H1 (cell line): ENCODE results near the gene IQCN. TPM values are rescaled to one million over a fixed set of nuclear protein-coding genes. Genes with fewer than 3 reads are reported as not detected.

Experiments
- CBX5 ChIP-seq: fragments of 300-800, 300-1000 bp; sonication (generic); IDR thresholded peaks from 2 replicates; pipeline ENCODE4 v1.7.1; 2016; ENCODE audit warnings: antibody characterized with exemption, low read length, low read depth
- CBX8 ChIP-seq: fragments of 300-800, 300-1000 bp; sonication (generic); IDR thresholded peaks from 2 replicates; pipeline ENCODE4 v1.7.1; 2016; ENCODE audit warnings: low read depth, low read length, borderline replicate concordance
- EGR1 ChIP-seq: IDR thresholded peaks from 2 replicates; pipeline ENCODE4 v1.6.1; 2011; ENCODE audit warnings: low read depth, low read length, borderline replicate concordance
- JUND ChIP-seq: IDR thresholded peaks from 2 replicates; pipeline ENCODE4 v1.6.1; 2011; ENCODE audit warnings: mild to moderate bottlenecking, improper control_type of control experiment, low read length
- NANOG ChIP-seq: IDR thresholded peaks from 2 replicates; pipeline ENCODE4 v1.6.1; 2011; ENCODE audit warnings: low read length, low read depth, mild to moderate bottlenecking, inconsistent platforms; ENCODE audit not compliant: insufficient read depth, poor library complexity, severe bottlenecking
- NRF1 ChIP-seq: IDR thresholded peaks from 2 replicates; pipeline ENCODE4 v1.6.1; 2011; ENCODE audit warnings: mild to moderate bottlenecking, low read depth, low read length, improper control_type of control experiment
- POLR2AphosphoS5 ChIP-seq: IDR thresholded peaks from 2 replicates; pipeline ENCODE4 v1.6.1; 2011; ENCODE audit warnings: low read depth, low read length
- RNF2 ChIP-seq: fragments of 200-900, 300-1000 bp; sonication (generic); IDR thresholded peaks from 2 replicates; pipeline ENCODE4 v1.7.1; 2016; ENCODE audit warnings: borderline replicate concordance, low read depth, mild to moderate bottlenecking, antibody characterized with exemption, low read length; ENCODE audit not compliant: poor library complexity, severe bottlenecking; ENCODE audit errors: missing control alignments
- TAF7 ChIP-seq: optimal IDR thresholded peaks from 2 replicates; pipeline ENCODE3; 2011; ENCODE audit warnings: low read depth, mild to moderate bottlenecking, inconsistent platforms, low read length, moderate library complexity, borderline replicate concordance
- polyA plus RNA-seq, 7 experiments: library from polyadenylated mRNA; depleted of rRNA in 3 of 7; stranded (reverse) in 5 of 7; unstranded in 2 of 7; fragments of >200 nt in 5 of 7; fragments of 200-250 nt in 2 of 7; gene quantifications; 1 replicate in 5 of 7; 2 replicates in 1 of 7; 4 replicates in 1 of 7; pipeline versions ENCODE4 v1.2.1 to v1.2.3, GENCODE V29; 2011 to 2013; ENCODE audit warnings: missing spikeins in 2 of 7, mixed read lengths in 2 of 7
- total RNA-seq: library from RNA; stranded (reverse); fragmentation: NEBNext Ultra II Directional; extraction: Animal tissue kit (Norgen Biotek cat#: 25700); gene quantifications from 2 replicates; pipeline ENCODE4 v1.2.1, GENCODE V29; 2021
- TF ChIP-seq, protein P1 (sequence below): fragments of 300-600 bp; sonication (generic); IDR thresholded peaks from 2 replicates; pipeline ENCODE4 v1.7.1; 2012; ENCODE audit warnings: low read length, moderate library complexity, mild to moderate bottlenecking, inconsistent platforms; ENCODE audit not compliant: insufficient replicate concordance

IQCN gene
- total and polyA plus RNA-seq, 2 of the 8 experiments (the other 6 are each of a cell fraction or from before 2014, with no cell fraction given) = 0.36 to 1.0 TPM

DNA sequence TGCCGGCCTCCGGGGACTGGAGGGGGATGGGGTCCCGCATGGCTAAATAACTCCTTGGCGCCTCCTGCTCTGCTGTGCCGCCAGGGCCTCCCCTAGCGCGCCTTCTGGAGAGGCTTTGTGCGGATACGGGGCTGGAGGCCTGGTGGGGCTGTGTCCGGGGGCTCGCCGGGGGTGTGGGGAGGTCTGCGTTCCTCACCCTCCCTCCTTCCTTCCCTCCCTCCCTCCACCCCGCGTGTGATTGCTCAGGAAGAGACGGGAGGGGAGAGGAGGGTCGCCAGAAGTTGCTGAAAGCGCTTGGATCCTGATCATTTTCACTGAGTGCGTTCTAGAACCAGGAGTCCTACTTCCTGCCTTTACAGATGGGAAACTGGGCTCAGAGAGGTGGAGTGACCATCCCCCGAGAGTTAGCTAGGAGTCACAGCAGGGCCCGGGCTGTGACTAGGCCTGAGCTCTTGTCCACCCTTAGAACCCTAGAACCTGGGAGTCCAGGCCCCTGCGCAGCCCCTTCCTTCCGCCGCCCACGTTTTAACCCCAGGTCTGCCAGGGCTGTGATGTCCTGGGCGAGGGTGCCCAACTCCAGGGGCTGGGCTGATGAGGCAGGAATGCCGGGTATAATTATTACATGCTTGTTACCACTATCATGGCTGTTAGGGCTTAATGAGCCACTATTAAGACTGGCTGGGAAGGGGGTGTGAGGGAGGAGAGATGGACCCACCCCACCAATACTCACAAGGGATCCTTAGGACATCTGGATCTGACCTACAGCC lies 8.0 kb upstream of the IQCN start (continued):
- no peak for TF ChIP-seq CBX5
- no peak for TF ChIP-seq NRF1
- TF ChIP-seq EGR1 = peak; percentile 24; the same call in 1 of the 2 replicates
- peak; percentile 67; the same call in 1 of the 2 replicates for TF ChIP-seq POLR2AphosphoS5
- TF ChIP-seq TAF7 = no peak
- no peak for TF ChIP-seq CBX8
- TF ChIP-seq, protein P1, sequence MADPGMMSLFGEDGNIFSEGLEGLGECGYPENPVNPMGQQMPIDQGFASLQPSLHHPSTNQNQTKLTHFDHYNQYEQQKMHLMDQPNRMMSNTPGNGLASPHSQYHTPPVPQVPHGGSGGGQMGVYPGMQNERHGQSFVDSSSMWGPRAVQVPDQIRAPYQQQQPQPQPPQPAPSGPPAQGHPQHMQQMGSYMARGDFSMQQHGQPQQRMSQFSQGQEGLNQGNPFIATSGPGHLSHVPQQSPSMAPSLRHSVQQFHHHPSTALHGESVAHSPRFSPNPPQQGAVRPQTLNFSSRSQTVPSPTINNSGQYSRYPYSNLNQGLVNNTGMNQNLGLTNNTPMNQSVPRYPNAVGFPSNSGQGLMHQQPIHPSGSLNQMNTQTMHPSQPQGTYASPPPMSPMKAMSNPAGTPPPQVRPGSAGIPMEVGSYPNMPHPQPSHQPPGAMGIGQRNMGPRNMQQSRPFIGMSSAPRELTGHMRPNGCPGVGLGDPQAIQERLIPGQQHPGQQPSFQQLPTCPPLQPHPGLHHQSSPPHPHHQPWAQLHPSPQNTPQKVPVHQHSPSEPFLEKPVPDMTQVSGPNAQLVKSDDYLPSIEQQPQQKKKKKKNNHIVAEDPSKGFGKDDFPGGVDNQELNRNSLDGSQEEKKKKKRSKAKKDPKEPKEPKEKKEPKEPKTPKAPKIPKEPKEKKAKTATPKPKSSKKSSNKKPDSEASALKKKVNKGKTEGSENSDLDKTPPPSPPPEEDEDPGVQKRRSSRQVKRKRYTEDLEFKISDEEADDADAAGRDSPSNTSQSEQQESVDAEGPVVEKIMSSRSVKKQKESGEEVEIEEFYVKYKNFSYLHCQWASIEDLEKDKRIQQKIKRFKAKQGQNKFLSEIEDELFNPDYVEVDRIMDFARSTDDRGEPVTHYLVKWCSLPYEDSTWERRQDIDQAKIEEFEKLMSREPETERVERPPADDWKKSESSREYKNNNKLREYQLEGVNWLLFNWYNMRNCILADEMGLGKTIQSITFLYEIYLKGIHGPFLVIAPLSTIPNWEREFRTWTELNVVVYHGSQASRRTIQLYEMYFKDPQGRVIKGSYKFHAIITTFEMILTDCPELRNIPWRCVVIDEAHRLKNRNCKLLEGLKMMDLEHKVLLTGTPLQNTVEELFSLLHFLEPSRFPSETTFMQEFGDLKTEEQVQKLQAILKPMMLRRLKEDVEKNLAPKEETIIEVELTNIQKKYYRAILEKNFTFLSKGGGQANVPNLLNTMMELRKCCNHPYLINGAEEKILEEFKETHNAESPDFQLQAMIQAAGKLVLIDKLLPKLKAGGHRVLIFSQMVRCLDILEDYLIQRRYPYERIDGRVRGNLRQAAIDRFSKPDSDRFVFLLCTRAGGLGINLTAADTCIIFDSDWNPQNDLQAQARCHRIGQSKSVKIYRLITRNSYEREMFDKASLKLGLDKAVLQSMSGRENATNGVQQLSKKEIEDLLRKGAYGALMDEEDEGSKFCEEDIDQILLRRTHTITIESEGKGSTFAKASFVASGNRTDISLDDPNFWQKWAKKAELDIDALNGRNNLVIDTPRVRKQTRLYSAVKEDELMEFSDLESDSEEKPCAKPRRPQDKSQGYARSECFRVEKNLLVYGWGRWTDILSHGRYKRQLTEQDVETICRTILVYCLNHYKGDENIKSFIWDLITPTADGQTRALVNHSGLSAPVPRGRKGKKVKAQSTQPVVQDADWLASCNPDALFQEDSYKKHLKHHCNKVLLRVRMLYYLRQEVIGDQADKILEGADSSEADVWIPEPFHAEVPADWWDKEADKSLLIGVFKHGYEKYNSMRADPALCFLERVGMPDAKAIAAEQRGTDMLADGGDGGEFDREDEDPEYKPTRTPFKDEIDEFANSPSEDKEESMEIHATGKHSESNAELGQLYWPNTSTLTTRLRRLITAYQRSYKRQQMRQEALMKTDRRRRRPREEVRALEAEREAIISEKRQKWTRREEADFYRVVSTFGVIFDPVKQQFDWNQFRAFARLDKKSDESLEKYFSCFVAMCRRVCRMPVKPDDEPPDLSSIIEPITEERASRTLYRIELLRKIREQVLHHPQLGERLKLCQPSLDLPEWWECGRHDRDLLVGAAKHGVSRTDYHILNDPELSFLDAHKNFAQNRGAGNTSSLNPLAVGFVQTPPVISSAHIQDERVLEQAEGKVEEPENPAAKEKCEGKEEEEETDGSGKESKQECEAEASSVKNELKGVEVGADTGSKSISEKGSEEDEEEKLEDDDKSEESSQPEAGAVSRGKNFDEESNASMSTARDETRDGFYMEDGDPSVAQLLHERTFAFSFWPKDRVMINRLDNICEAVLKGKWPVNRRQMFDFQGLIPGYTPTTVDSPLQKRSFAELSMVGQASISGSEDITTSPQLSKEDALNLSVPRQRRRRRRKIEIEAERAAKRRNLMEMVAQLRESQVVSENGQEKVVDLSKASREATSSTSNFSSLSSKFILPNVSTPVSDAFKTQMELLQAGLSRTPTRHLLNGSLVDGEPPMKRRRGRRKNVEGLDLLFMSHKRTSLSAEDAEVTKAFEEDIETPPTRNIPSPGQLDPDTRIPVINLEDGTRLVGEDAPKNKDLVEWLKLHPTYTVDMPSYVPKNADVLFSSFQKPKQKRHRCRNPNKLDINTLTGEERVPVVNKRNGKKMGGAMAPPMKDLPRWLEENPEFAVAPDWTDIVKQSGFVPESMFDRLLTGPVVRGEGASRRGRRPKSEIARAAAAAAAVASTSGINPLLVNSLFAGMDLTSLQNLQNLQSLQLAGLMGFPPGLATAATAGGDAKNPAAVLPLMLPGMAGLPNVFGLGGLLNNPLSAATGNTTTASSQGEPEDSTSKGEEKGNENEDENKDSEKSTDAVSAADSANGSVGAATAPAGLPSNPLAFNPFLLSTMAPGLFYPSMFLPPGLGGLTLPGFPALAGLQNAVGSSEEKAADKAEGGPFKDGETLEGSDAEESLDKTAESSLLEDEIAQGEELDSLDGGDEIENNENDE = no peak
- TF ChIP-seq JUND = no peak
- TF ChIP-seq RNF2 = no peak
- no peak for TF ChIP-seq NANOG
